ENCODE data around the gene CTXND1.

CTXND1 gene

DNA sequence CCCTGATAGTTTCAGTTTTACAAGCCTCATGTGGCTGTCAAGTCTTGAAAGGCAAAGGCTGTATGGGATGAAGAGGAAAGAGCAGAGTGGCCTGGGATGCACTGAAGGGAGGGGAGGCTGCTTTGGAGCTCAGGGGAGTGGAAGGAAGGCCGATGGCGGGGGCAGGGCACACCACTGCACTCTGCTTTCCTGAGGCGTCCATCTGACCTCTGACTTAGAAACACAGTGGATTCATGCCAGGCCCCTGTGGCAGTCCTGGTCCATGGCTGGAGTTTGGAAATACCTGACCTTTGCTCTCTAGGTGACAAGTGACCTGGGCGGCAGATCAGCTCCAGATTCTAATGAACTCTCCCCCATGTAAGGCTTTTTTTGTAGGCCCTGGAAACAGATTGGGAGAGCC lies 80.2 kb downstream of the CTXND1 start:
- no peak for DNase-seq (ENCODE audit: low read depth, low spot score)

GRCh38 chr15:80170596-80170995 lies 81.4 kb downstream of the CTXND1 start:
- Histone ChIP-seq H3K36me3 (ENCODE audit: insufficient read depth, low read length) (no peaks in the 10 kb centered on the region), H3K27ac (no peak overlapping the region), H3K4me3 (no peak overlapping the region), H3K9ac (ENCODE audit: insufficient read length) (no peak overlapping the region), H3K9me3 (ENCODE audit: low read depth, low read length) (no peaks in the 10 kb centered on the region)
- DNase-seq (ENCODE audit: low read depth, low spot score) = no peak
- TF ChIP-seq EZH2 (IDR thresholded peaks at IDR 0.05) (no peak), FOXP2 (optimal IDR thresholded peaks at IDR 0.05; ENCODE audit: control extremely low read depth, extremely low read length, insufficient read depth) (no peak), POLR2AphosphoS5 (IDR thresholded peaks at IDR 0.05; ENCODE audit: borderline replicate concordance, low read depth, low read length) (no peak)

More for the DNA sequence above, 80.2 kb downstream of the CTXND1 start:
- Histone ChIP-seq H3K36me3 (ENCODE audit: insufficient read depth, low read length) (no peaks in the 10 kb centered on the region), H3K4me3 (no peak overlapping the region), H3K9me3 (ENCODE audit: low read depth, low read length) (no peaks in the 10 kb centered on the region), H3K9ac (ENCODE audit: insufficient read length) (no peak overlapping the region), H3K27ac (no peak overlapping the region)
- TF ChIP-seq EZH2 (IDR thresholded peaks at IDR 0.05) (no peak), POLR2AphosphoS5 (IDR thresholded peaks at IDR 0.05; ENCODE audit: borderline replicate concordance, low read depth, low read length) (no peak), FOXP2 (optimal IDR thresholded peaks at IDR 0.05; ENCODE audit: control extremely low read depth, extremely low read length, insufficient read depth) (no peak)

DNA sequence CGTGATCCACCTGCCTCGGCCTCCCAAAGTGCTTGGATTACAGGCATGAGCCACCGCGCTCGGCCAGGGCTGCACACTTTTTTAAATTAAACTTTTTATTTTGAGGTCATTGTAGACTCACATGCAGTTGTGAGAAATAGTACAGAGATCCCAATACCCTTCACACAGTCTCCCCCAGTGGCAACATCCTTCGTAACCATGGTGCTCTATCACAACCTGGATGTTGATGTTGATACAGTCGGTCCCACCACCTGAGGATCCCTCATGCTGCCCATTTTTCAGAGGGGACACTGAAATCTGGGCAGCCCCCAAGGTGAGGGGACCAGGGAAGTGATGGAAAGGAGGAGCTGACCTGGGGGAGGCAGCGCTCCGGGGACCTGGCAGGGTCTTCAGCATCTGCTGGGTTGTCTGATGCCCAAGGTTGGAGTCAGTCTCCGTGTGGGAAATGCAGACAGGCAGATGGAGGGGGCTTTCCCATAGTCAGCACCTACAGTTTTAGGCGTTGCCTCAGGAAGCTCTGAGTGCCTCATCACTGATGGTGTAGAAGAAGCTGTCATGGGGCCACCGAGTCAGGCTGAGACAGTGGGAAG lies 82.2 kb downstream of the CTXND1 start:
- no peak overlapping the region for H3K27ac ChIP-seq
- no peak overlapping the region for H3K9ac ChIP-seq (ENCODE audit: insufficient read length)
- no peak overlapping the region for H3K4me3 ChIP-seq
- H3K36me3 ChIP-seq (ENCODE audit: insufficient read depth, low read length) = no peaks in the 10 kb centered on the region
- no peak for DNase-seq (ENCODE audit: low read depth, low spot score)
- TF ChIP-seq POLR2AphosphoS5 (IDR thresholded peaks at IDR 0.05; ENCODE audit: borderline replicate concordance, low read depth, low read length) = no peak
- no peaks in the 10 kb centered on the region for H3K9me3 ChIP-seq (ENCODE audit: low read depth, low read length)

DNA sequence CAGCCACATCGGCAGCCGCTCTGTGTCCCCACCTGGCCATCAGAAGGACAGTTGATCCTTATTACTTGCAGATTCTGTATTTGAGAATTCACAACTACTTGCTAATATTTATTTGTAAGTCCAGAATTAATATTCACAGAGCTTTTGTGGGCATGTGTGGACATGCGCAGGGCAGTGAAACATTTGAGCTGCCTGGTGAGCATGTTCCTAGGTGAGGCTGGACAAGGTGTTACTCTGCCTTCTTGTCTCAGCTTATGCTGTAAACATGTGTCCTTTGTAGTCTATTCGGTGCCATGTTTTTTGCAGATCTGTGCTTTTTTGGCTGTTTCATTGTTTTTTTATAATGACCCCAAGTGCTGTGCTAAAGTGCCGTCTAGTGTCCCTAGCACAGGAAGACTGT lies 83.6 kb downstream of the CTXND1 start:
- Histone ChIP-seq H3K27ac (no peak overlapping the region), H3K9me3 (ENCODE audit: low read depth, low read length) (no peaks in the 10 kb centered on the region), H3K4me3 (no peak overlapping the region), H3K36me3 (ENCODE audit: insufficient read depth, low read length) (no peaks in the 10 kb centered on the region), H3K9ac (ENCODE audit: insufficient read length) (no peak overlapping the region)
- no peak for DNase-seq (ENCODE audit: low read depth, low spot score)
- TF ChIP-seq FOXP2 (optimal IDR thresholded peaks at IDR 0.05; ENCODE audit: control extremely low read depth, extremely low read length, insufficient read depth) (no peak), EZH2 (IDR thresholded peaks at IDR 0.05) (no peak), POLR2AphosphoS5 (IDR thresholded peaks at IDR 0.05; ENCODE audit: borderline replicate concordance, low read depth, low read length) (no peak)

- H3K4me3 ChIP-seq = no peak overlapping the region
- TF ChIP-seq FOXP2 (optimal IDR thresholded peaks at IDR 0.05; ENCODE audit: control extremely low read depth, extremely low read length, insufficient read depth) (no peak), POLR2AphosphoS5 (IDR thresholded peaks at IDR 0.05; ENCODE audit: borderline replicate concordance, low read depth, low read length) (no peak), EZH2 (IDR thresholded peaks at IDR 0.05) (no peak)
- H3K27ac ChIP-seq = no peak overlapping the region
- H3K9ac ChIP-seq (ENCODE audit: insufficient read length) = no peak overlapping the region
- H3K36me3 ChIP-seq (ENCODE audit: insufficient read depth, low read length) = no peaks in the 10 kb centered on the region
- DNase-seq (ENCODE audit: low read depth, low spot score) = no peak
- no peaks in the 10 kb centered on the region for H3K9me3 ChIP-seq (ENCODE audit: low read depth, low read length)
These were observed 84.1 kb downstream of the CTXND1 start for GRCh38 chr15:80167936-80168335.

GRCh38 chr15:80163897-80164296 lies 88.1 kb downstream of the CTXND1 start:
- TF ChIP-seq EZH2 (IDR thresholded peaks at IDR 0.05) = no peak
- no peak for TF ChIP-seq FOXP2 (optimal IDR thresholded peaks at IDR 0.05; ENCODE audit: control extremely low read depth, extremely low read length, insufficient read depth)
- no peak for TF ChIP-seq POLR2AphosphoS5 (IDR thresholded peaks at IDR 0.05; ENCODE audit: borderline replicate concordance, low read depth, low read length)
- Histone ChIP-seq H3K27ac (no peak overlapping the region), H3K9me3 (ENCODE audit: low read depth, low read length) (no peaks in the 10 kb centered on the region), H3K9ac (ENCODE audit: insufficient read length) (no peak overlapping the region), H3K4me3 (no peak overlapping the region), H3K36me3 (ENCODE audit: insufficient read depth, low read length) (no peaks in the 10 kb centered on the region)
- no peak for DNase-seq (ENCODE audit: low read depth, low spot score)

- H3K27ac ChIP-seq = no peak overlapping the region
- TF ChIP-seq POLR2AphosphoS5 (IDR thresholded peaks at IDR 0.05; ENCODE audit: borderline replicate concordance, low read depth, low read length) (no peak), FOXP2 (optimal IDR thresholded peaks at IDR 0.05; ENCODE audit: control extremely low read depth, extremely low read length, insufficient read depth) (no peak), EZH2 (IDR thresholded peaks at IDR 0.05) (no peak)
- no peak overlapping the region for H3K9ac ChIP-seq (ENCODE audit: insufficient read length)
- DNase-seq (ENCODE audit: low read depth, low spot score) = no peak
- no peaks in the 10 kb centered on the region for H3K9me3 ChIP-seq (ENCODE audit: low read depth, low read length)
- no peak overlapping the region for H3K4me3 ChIP-seq
- H3K36me3 ChIP-seq (ENCODE audit: insufficient read depth, low read length) = no peaks in the 10 kb centered on the region
These were observed 88.8 kb downstream of the CTXND1 start for GRCh38 chr15:80163217-80163616.

DNA sequence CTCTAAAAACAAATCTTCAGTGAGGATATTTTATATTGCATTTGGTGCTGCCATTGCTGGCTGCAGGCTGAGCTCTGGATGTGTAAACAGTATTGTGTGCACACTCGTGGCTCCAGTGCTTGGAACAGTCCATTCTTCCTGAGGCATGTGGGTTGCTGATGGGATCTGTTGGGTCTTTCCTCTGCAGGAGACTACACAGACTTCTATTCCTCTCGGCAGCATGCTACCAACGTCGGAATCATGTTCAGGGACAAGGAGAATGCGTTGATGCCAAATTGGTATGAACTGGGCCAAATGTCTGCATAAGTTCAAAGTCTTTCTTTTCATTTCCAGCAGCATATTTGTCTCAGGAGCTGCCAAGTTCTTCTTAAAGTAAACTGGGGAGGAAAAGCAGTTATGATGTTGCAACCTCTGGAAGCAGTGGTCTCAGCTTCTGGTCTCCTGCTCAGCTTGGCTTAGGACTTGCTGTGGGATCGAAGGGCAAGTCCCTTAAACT lies 89.9 kb downstream of the CTXND1 start:
- H3K36me3 ChIP-seq (ENCODE audit: insufficient read depth, low read length) = no peaks in the 10 kb centered on the region
- TF ChIP-seq EZH2 (IDR thresholded peaks at IDR 0.05) (no peak), FOXP2 (optimal IDR thresholded peaks at IDR 0.05; ENCODE audit: control extremely low read depth, extremely low read length, insufficient read depth) (no peak), POLR2AphosphoS5 (IDR thresholded peaks at IDR 0.05; ENCODE audit: borderline replicate concordance, low read depth, low read length) (no peak)
- H3K27ac ChIP-seq = no peak overlapping the region
- no peak overlapping the region for H3K9ac ChIP-seq (ENCODE audit: insufficient read length)
- no peak for DNase-seq (ENCODE audit: low read depth, low spot score)
- no peaks in the 10 kb centered on the region for H3K9me3 ChIP-seq (ENCODE audit: low read depth, low read length)
- no peak overlapping the region for H3K4me3 ChIP-seq

DNA sequence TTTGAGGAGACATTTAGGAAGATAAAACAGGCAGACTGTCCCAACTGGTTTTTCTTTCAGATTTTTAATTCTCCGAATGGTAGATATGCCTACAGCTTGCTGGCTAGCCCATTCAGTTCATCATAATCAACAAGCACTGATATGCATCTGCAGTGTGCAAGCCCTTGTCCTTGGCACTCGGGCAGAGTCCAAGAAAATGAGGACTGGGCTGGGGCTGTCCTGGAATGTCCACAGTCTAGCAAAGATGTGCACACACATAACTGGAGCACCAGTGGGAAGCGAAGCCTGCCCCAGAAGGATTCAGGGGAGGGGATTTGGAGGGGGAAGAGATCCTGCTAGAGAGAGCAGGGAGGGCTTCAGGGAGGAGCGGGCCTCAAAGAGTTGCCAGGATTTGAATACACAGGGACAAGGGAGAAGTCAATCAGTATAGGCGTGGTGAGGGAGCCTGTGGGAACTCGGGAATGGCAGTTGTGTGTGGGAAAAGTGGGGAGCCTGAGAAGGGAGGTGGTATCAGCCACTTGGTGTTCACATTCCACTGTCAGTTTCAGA lies 90.5 kb downstream of the CTXND1 start:
- no peaks in the 10 kb centered on the region for H3K9me3 ChIP-seq (ENCODE audit: low read depth, low read length)
- H3K4me3 ChIP-seq = no peak overlapping the region
- no peak overlapping the region for H3K9ac ChIP-seq (ENCODE audit: insufficient read length)
- DNase-seq (ENCODE audit: low read depth, low spot score) = no peak
- no peak for TF ChIP-seq EZH2 (IDR thresholded peaks at IDR 0.05)
- TF ChIP-seq POLR2AphosphoS5 (IDR thresholded peaks at IDR 0.05; ENCODE audit: borderline replicate concordance, low read depth, low read length) = no peak
- TF ChIP-seq FOXP2 (optimal IDR thresholded peaks at IDR 0.05; ENCODE audit: control extremely low read depth, extremely low read length, insufficient read depth) = no peak
- H3K36me3 ChIP-seq (ENCODE audit: insufficient read depth, low read length) = no peaks in the 10 kb centered on the region
- H3K27ac ChIP-seq = no peak overlapping the region

Data from SK-N-MC (cell line).